Measurements from ENCODE around the gene PCMTD2.

GRCh38 chr20:64276817-64277216, 21.3 kb downstream of the PCMTD2 start:
- TF ChIP-seq CTCF (IDR thresholded peaks at IDR 0.05) (no peak), POLR2A (IDR thresholded peaks at IDR 0.05) (no peak)
